Tibial nerve (tissue), 4 donors: Measurements from ENCODE around the gene AUTS2. TPM values are rescaled to one million over a fixed set of nuclear protein-coding genes. Genes with fewer than 3 reads are reported as not detected.

Experiments
- DNase-seq, 2 donors: peaks; one replicate each; pipeline ENCODE4 v3.0.0-alpha.2; 2019; ENCODE audit warnings: low spot score in 2 of 2
- H3K27ac ChIP-seq, 4 donors: fragments of 200-600 bp; sonication (generic) in 3 of 4; one replicate each; pipeline ENCODE4 v1.5.1; 2017 to 2019; ENCODE audit warnings: mild to moderate bottlenecking in 1 of 4
- H3K27me3 ChIP-seq, 2 donors: fragments of 200-600 bp; sonication (generic) in 1 of 2; one replicate each; pipeline versions ENCODE4 v1.5.1 to v1.6.0; 2017 to 2019
- H3K36me3 ChIP-seq, 3 donors: fragments of 200-600 bp; sonication (generic); one replicate each; pipeline ENCODE4 v1.5.1; 2018 to 2019
- H3K4me1 ChIP-seq, 4 donors: fragments of 200-600 bp; sonication (generic) in 3 of 4; one replicate each; pipeline ENCODE4 v1.5.1; 2017 to 2019
- H3K4me3 ChIP-seq, 4 donors: fragments of 200-600 bp; sonication (generic) in 3 of 4; one replicate each; pipeline ENCODE4 v1.5.1; 2017 to 2019; ENCODE audit warnings: mild to moderate bottlenecking in 1 of 4, moderate library complexity in 1 of 4
- H3K9me3 ChIP-seq, 4 donors: fragments of 200-600 bp; sonication (generic) in 3 of 4; one replicate each; pipeline ENCODE4 v1.5.1; 2017 to 2019
- EP300 ChIP-seq, 2 donors: sonication (generic); formaldehyde crosslinking; IDR thresholded peaks; one replicate each; pipeline ENCODE4 v1.6.1; 2017; ENCODE audit warnings: antibody characterized with exemption in 2 of 2, mild to moderate bottlenecking in 1 of 2
- POLR2A ChIP-seq, 2 donors: fragments of 450-650 bp; IDR thresholded peaks; one replicate each; pipeline ENCODE4 v1.6.1; 2017; ENCODE audit warnings: antibody characterized with exemption in 2 of 2, mild to moderate bottlenecking in 2 of 2, moderate library complexity in 2 of 2
- WGBS, 2 donors: methylation state at CpG; one replicate each; pipeline ENCODE4 v1.1.5; 2018; 5-methylcytosine and 5-hydroxymethylcytosine counted together
- total RNA-seq, 4 donors: library from RNA; depleted of rRNA; stranded (reverse); fragments of >200 nt; gene quantifications; one replicate each; pipeline ENCODE4 v1.1.0, GENCODE V29; 2016
- TF ChIP-seq, protein P1 (sequence below), 5 experiments: fragments of 200-600 bp in 3 of 5; fragments of 450-650 bp in 2 of 5; sonication (generic) in 3 of 5; IDR thresholded peaks; one replicate each; pipeline ENCODE4 v1.5.1; 2016 to 2019; ENCODE audit warnings: antibody characterized with exemption in 5 of 5, mild to moderate bottlenecking in 3 of 5, moderate library complexity in 2 of 5

The AUTS2 gene
- total RNA-seq, 4 donors from 2014 or later = 56.6 to 87.9 (median 71.6) TPM

DNA sequence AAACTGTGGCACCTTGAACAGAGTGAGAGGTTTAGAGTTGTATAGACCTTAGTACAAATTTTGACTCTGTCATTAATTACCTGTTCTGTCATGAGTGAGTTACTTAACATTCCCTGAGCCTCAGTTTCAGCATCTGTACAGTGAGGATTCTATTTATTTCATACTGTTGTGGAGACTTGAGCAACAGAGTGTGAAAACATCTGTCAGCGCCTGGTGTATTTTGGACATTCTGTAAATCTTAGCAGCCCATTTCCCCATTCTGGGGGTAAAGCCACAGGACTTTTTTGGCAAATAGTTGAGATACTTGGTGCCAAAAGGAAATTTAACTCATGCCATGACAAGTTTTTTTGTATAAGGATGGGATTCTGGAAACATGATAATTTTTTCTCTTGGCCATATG is 94.8 kb downstream of the AUTS2 start:
- DNase-seq = no peak
- Histone ChIP-seq H3K9me3 (no peaks in the 10 kb centered on the region), H3K27me3 (no peaks in the 10 kb centered on the region), H3K4me3 (no peak overlapping the region), H3K4me1 (peaks cover 0 to 3% (median 0%) of the 10 kb centered on the region in 4 donors), H3K36me3 (no peaks in the 10 kb centered on the region), H3K27ac (no peak overlapping the region)
- TF ChIP-seq POLR2A (IDR thresholded peaks at IDR 0.05) (no peak), EP300 (IDR thresholded peaks at IDR 0.05) (no peak)
- TF ChIP-seq, protein P1, sequence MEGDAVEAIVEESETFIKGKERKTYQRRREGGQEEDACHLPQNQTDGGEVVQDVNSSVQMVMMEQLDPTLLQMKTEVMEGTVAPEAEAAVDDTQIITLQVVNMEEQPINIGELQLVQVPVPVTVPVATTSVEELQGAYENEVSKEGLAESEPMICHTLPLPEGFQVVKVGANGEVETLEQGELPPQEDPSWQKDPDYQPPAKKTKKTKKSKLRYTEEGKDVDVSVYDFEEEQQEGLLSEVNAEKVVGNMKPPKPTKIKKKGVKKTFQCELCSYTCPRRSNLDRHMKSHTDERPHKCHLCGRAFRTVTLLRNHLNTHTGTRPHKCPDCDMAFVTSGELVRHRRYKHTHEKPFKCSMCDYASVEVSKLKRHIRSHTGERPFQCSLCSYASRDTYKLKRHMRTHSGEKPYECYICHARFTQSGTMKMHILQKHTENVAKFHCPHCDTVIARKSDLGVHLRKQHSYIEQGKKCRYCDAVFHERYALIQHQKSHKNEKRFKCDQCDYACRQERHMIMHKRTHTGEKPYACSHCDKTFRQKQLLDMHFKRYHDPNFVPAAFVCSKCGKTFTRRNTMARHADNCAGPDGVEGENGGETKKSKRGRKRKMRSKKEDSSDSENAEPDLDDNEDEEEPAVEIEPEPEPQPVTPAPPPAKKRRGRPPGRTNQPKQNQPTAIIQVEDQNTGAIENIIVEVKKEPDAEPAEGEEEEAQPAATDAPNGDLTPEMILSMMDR (IDR thresholded peaks at IDR 0.05) = no peak
- 88 to 91% methylated on average over 1 of the region's 1 CpG for WGBS, 2 donors

DNA sequence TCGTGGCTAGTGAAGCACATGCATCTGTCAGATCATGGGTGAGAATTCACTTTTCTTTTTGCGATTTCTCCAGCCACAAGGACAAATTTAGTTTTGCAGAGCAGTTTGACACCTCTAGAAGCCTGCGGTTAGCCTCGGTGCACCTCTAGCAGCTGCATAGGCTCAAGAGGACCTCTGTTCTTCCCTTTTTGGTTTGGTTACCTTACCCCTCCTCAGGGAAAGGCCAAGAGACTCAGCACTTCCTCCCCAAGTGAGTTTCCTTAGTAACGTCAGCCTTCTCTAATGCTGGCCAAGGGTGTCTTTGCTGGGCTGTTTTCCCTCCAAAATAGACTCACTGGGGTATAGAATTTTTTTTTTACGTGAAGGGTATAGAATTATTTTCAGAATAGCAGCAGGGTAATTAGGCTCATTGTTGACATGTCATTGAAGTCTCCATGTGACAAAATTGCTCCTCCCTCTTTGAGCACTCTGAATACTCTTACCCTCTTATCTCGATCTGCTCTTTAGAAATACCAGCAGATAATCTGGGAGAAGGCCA is 97.8 kb downstream of the AUTS2 start:
- Histone ChIP-seq H3K4me1 (peaks cover 0 to 3% (median 0%) of the 10 kb centered on the region in 4 donors), H3K4me3 (no peak overlapping the region), H3K27me3 (no peaks in the 10 kb centered on the region), H3K36me3 (no peaks in the 10 kb centered on the region), H3K27ac (no peak overlapping the region), H3K9me3 (no peaks in the 10 kb centered on the region)
- 70 to 74% methylated on average over 7 of the region's 7 CpGs for WGBS, 2 donors
- TF ChIP-seq POLR2A (IDR thresholded peaks at IDR 0.05) (no peak), EP300 (IDR thresholded peaks at IDR 0.05) (no peak)
- TF ChIP-seq, protein P1 (IDR thresholded peaks at IDR 0.05) = no peak
- no peak for DNase-seq

DNA sequence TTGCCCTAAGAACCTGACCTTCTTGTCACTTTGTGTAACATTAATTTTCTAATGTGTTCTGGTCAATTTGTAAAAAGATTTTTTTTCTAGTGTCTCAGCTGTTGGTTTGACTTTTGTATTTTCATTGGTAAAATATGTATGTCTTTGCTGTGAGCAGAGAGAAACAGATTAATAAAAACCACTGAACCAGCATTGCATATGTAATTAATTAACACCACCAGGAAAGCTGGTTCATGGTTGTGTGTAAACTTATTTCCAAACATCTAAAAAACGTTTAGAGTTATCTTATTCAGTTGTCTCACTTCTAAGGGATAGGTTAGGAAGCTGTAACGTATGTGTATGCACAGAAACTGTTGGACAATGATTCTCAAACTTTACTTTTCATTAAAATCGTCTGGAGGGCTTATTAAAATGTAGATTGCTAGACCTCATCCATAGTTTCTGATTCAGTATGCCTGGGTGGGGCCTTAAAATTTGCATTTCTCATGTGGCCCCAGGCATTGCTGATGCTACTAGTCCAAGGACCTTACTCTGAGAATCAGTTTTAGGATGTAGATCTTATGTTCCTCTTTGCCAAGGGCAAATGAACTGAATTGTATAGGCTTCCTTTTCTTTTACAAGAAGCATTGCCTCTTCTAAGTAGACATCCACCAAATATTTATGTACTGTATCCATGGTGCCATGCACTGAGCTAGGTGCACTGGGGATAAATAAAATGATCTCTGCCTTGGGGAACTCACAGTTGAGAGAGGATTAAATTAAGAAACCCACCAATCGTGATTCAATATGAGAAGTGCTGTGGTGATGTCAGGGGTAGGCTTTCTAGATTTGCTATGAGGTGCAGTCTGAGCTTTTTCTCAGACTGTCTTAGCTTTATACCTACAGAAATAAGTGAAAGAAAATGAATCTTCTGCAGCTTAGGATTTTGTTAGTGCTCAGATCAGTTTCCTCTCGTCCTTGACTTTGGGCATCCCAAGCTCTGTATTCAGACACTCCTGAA is 98.7 kb downstream of the AUTS2 start:
- TF ChIP-seq EP300 (IDR thresholded peaks at IDR 0.05) = no peak
- TF ChIP-seq, protein P1 (IDR thresholded peaks at IDR 0.05) = no peak
- TF ChIP-seq POLR2A (IDR thresholded peaks at IDR 0.05) = no peak
- WGBS, 2 donors = 67 to 71% methylated on average over 5 of the region's 5 CpGs
- Histone ChIP-seq H3K36me3 (no peaks in the 10 kb centered on the region), H3K4me3 (no peak overlapping the region), H3K27me3 (no peaks in the 10 kb centered on the region), H3K27ac (no peak overlapping the region), H3K9me3 (no peaks in the 10 kb centered on the region), H3K4me1 (peaks cover 0 to 3% (median 0%) of the 10 kb centered on the region in 4 donors)
- no peak for DNase-seq

GRCh38 chr7:69698109-69698825 is 100.0 kb downstream of the AUTS2 start:
- 87% methylated on average over 5 of the region's 5 CpGs for WGBS, 2 donors
- peaks cover 0 to 3% (median 0%) of the 10 kb centered on the region in 4 donors for H3K4me1 ChIP-seq
- H3K9me3 ChIP-seq = no peaks in the 10 kb centered on the region
- no peak overlapping the region for H3K4me3 ChIP-seq
- no peaks in the 10 kb centered on the region for H3K36me3 ChIP-seq
- DNase-seq = no peak
- H3K27ac ChIP-seq = no peak overlapping the region
- H3K27me3 ChIP-seq = no peaks in the 10 kb centered on the region
- TF ChIP-seq, protein P1 (IDR thresholded peaks at IDR 0.05) = no peak
- TF ChIP-seq POLR2A (IDR thresholded peaks at IDR 0.05) (no peak), EP300 (IDR thresholded peaks at IDR 0.05) (no peak)
